Neutrophil (primary cell): Measurements from ENCODE around the gene AADACL4.

ENCODE experiments used
- H3K27ac ChIP-seq: fragments of 200-600 bp; sonication (generic); 2 replicates; pipeline ENCODE4 v1.5.1; 2016; ENCODE audit warnings: mild to moderate bottlenecking, moderate library complexity
- H3K27me3 ChIP-seq: fragments of 200-600 bp; sonication (generic); 2 replicates; pipeline ENCODE4 v1.6.0; 2016; ENCODE audit warnings: mild to moderate bottlenecking
- H3K36me3 ChIP-seq: fragments of 200-600 bp; sonication (generic); 2 replicates; pipeline ENCODE4 v1.5.1; 2017
- H3K4me1 ChIP-seq, 2 experiments: fragments of 200-600 bp in 1 of 2; sonication (generic) in 1 of 2; 1 replicate in 1 of 2; 2 replicates in 1 of 2; pipeline versions ENCODE4 v1.5.1 to v1.6.1; 2013 to 2016; ENCODE audit warnings: low read depth in 1 of 2, low read length in 1 of 2, mild to moderate bottlenecking in 1 of 2, moderate library complexity in 1 of 2; ENCODE audit not compliant: control insufficient read depth in 1 of 2, insufficient read depth in 1 of 2
- H3K4me3 ChIP-seq, 2 experiments: fragments of 200-600 bp in 1 of 2; sonication (generic) in 1 of 2; 1 replicate in 1 of 2; 2 replicates in 1 of 2; pipeline ENCODE4 v1.5.1; 2013 to 2016; ENCODE audit warnings: low read depth in 1 of 2, low read length in 1 of 2, mild to moderate bottlenecking in 1 of 2, moderate library complexity in 1 of 2
- H3K9me3 ChIP-seq: fragments of 200-600 bp; sonication (generic); 2 replicates; pipeline ENCODE4 v1.5.1; 2016
- CTCF ChIP-seq: fragments of 200-600 bp; sonication (generic); IDR thresholded peaks from 2 replicates; pipeline ENCODE4 v1.5.1; 2016; ENCODE audit warnings: antibody characterized with exemption

AADACL4 gene

GRCh38 chr1:12607263-12607662 lies 36.6 kb upstream of the AADACL4 start:
- TF ChIP-seq CTCF: no peak
- peaks cover 0 to 3% of the 10 kb centered on the region in 2 experiments for H3K4me1 ChIP-seq
- H3K27ac ChIP-seq: no peak overlapping the region

GRCh38 chr1:12608311-12608957 lies 35.5 kb upstream of the AADACL4 start:
- no peak for TF ChIP-seq CTCF
- Histone ChIP-seq H3K36me3 (no peaks in the 10 kb centered on the region), H3K4me1 (peaks cover 0 to 3% of the 10 kb centered on the region in 2 experiments), H3K27me3 (peaks cover 14% of the 10 kb centered on the region), H3K27ac (no peak overlapping the region), H3K9me3 (no peaks in the 10 kb centered on the region), H3K4me3 (no peak overlapping the region)

More at GRCh38 chr1:12607263-12607662, 36.6 kb upstream of the AADACL4 start:
- no peaks in the 10 kb centered on the region for H3K36me3 ChIP-seq
- H3K27me3 ChIP-seq: peaks cover 15% of the 10 kb centered on the region
- H3K9me3 ChIP-seq: no peaks in the 10 kb centered on the region
- no peak overlapping the region for H3K4me3 ChIP-seq

- no peak for TF ChIP-seq CTCF
- H3K27ac ChIP-seq: no peak overlapping the region
- peaks cover 14% of the 10 kb centered on the region for H3K27me3 ChIP-seq
- H3K4me3 ChIP-seq: no peak overlapping the region
- no peaks in the 10 kb centered on the region for H3K36me3 ChIP-seq
- H3K4me1 ChIP-seq: peaks cover 0 to under 1% of the 10 kb centered on the region in 2 experiments
- H3K9me3 ChIP-seq: no peaks in the 10 kb centered on the region
Observed at GRCh38 chr1:12609469-12610003, 34.3 kb upstream of the AADACL4 start.

GRCh38 chr1:12610305-12610935 lies 33.5 kb upstream of the AADACL4 start:
- H3K36me3 ChIP-seq: no peaks in the 10 kb centered on the region
- no peaks in the 10 kb centered on the region for H3K4me1 ChIP-seq
- no peaks in the 10 kb centered on the region for H3K9me3 ChIP-seq
- H3K4me3 ChIP-seq: no peak overlapping the region
- no peak overlapping the region for H3K27ac ChIP-seq
- peaks cover 23% of the 10 kb centered on the region for H3K27me3 ChIP-seq
- no peak for TF ChIP-seq CTCF

GRCh38 chr1:12610941-12611340 lies 32.9 kb upstream of the AADACL4 start:
- Histone ChIP-seq H3K36me3 (no peaks in the 10 kb centered on the region), H3K27me3 (peaks cover 28% of the 10 kb centered on the region), H3K27ac (no peak overlapping the region), H3K4me1 (no peaks in the 10 kb centered on the region), H3K9me3 (no peaks in the 10 kb centered on the region), H3K4me3 (no peak overlapping the region)
- no peak for TF ChIP-seq CTCF
